Epithelial cell of proximal tubule (primary cell): ENCODE measurements around the gene RAPGEF1. TPM values are rescaled to one million over a fixed set of nuclear protein-coding genes. Genes with fewer than 3 reads are reported as not detected.

ENCODE experiments used
- DNase-seq: peaks from one replicate; pipeline ENCODE4 v3.0.0-alpha.2; 2011; ENCODE audit warnings: low read depth
- H3K4me3 ChIP-seq: 2 replicates; pipeline ENCODE4 v1.5.1; 2011; ENCODE audit warnings: low read depth, mild to moderate bottlenecking, low read length
- total RNA-seq: library from RNA; depleted of rRNA; stranded (reverse); fragments of >200 nt; gene quantifications from 2 replicates; pipeline ENCODE4 v1.2.3, GENCODE V29; 2015
- TF ChIP-seq, protein P1 (sequence below): conservative IDR thresholded peaks from 2 replicates; pipeline ENCODE4 v1.5.1; 2012; ENCODE audit warnings: low read depth, mild to moderate bottlenecking, low read length

RAPGEF1 gene
- total RNA-seq, 1 donor from 2014 or later = 34.8 TPM

GRCh38 chr9:131701436-131701781 lies 38.5 kb downstream of the RAPGEF1 start:
- TF ChIP-seq, protein P1, sequence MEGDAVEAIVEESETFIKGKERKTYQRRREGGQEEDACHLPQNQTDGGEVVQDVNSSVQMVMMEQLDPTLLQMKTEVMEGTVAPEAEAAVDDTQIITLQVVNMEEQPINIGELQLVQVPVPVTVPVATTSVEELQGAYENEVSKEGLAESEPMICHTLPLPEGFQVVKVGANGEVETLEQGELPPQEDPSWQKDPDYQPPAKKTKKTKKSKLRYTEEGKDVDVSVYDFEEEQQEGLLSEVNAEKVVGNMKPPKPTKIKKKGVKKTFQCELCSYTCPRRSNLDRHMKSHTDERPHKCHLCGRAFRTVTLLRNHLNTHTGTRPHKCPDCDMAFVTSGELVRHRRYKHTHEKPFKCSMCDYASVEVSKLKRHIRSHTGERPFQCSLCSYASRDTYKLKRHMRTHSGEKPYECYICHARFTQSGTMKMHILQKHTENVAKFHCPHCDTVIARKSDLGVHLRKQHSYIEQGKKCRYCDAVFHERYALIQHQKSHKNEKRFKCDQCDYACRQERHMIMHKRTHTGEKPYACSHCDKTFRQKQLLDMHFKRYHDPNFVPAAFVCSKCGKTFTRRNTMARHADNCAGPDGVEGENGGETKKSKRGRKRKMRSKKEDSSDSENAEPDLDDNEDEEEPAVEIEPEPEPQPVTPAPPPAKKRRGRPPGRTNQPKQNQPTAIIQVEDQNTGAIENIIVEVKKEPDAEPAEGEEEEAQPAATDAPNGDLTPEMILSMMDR = no peak
- no peak overlapping the region for H3K4me3 ChIP-seq
- DNase-seq = no peak

DNA sequence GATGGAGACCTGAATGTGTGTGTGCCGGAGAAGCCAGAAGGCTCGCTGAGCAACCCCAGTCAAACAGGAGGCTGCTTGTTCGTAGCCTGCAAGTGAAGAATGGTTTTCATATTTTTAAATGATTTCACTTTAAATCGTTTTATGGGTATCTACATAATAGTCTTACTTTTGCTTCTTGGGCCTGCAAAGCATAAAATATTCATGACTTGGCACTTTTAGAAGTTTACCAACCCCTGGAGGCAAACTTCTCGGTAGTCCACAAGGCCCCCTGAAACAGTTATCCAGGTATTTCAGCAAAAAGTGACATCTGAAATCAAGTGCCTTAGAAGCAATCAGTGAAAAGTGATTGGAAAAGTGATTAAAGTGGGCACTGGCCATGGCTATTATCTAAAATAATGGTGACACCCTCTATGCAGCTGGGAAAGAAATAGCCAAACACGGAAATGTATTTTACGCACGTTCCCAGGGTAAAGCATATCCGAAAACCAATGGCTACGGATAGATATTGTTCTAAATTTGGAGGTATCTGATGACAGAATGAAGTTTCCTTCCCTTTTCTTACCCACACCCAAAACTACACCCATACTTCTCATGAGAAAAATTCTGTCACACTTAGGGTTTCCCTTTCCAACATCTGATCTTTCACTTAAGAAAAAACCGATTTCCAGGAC lies 39.0 kb downstream of the RAPGEF1 start:
- no peak for DNase-seq
- no peak overlapping the region for H3K4me3 ChIP-seq
- TF ChIP-seq, protein P1 = no peak

DNA sequence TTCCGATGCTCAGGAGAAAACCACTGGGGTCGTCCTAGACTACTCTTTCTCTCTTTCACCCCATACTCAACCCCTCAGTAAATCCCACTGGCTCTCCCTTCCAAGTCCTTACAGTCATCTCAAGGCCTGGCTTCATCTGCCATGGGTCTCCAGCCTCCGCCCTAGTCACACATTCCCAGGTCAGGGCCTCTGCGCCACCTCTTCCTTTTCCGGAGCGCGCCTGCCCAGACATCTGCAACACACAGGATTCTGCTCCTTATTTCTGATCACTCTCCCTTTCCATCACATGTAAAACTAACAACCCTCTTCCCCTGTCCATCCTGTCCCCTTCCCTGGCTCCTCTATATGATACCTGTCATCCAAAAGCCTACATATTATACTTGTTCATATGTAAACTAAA lies 39.8 kb downstream of the RAPGEF1 start:
- no peak for DNase-seq
- TF ChIP-seq, protein P1 = no peak
- no peak overlapping the region for H3K4me3 ChIP-seq

DNA sequence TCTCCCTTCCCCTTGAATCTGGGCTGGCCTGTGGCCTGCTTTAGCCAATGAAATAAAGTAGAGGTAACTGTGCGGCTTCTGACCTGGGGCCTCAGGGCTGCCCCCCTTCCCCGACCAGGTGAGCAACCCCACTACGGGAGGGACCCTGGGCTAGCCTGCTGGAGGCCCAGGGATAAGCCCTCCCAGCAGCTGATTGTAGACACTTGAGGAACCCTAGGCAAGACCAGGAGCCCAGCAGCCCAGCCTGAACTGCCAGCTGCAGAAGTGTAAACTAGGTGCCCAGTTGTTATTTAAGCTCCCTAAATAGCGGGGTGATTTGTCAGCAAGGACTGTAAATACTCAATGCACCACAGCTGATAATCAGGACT lies 41.3 kb downstream of the RAPGEF1 start:
- TF ChIP-seq, protein P1 = no peak
- no peak for DNase-seq
- H3K4me3 ChIP-seq = no peak overlapping the region

- no peak for DNase-seq
- TF ChIP-seq, protein P1 = no peak
- no peak overlapping the region for H3K4me3 ChIP-seq
Observed at GRCh38 chr9:131697908-131698617, 41.8 kb downstream of the RAPGEF1 start.

- peak; percentile 74 for DNase-seq
- H3K4me3 ChIP-seq = no peak overlapping the region
- TF ChIP-seq, protein P1 = peak; percentile 56
Observed at GRCh38 chr9:131697097-131697496, 42.8 kb downstream of the RAPGEF1 start.

DNA sequence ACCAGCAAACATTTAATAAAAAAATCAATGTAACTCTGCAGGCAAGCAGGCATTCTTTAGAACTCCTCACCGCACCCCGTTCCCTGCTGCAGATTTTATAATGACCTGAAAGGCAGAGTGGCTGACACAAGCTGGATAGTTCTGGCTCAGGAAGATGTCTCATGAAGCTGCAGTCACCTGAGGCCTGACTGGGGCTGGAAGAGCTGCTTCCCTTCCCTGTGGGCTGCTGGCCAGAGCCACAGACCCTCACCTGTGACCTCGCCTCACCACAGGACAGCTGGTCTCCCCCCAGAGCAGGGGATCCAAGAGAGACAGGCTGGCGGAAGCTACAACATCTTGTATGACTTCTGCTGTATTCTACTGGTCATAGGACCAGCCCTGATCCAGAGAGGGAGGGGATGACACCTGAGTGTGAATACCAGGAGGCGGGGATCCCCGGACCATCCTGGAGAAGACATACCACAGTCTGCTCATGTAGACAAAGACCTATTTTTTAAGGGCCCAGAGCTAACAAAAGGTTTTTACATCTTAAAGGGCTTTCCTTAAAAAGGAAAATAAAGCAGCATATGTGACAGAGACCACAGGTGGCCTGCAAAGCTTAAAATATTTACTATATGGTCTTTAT lies 43.9 kb downstream of the RAPGEF1 start:
- no peak for DNase-seq
- TF ChIP-seq, protein P1 = no peak
- H3K4me3 ChIP-seq = no peak overlapping the region
